ENCODE data around the gene KAZN.

KAZN gene

GRCh38 chr1:15028102-15028501 lies 429.6 kb downstream of the KAZN start:
- no peak overlapping the region for H3K4me3 ChIP-seq (ENCODE audit: low read depth, low read length)

GRCh38 chr1:15028616-15029015 lies 430.1 kb downstream of the KAZN start:
- no peak for TF ChIP-seq CTCF (IDR thresholded peaks at IDR 0.05; ENCODE audit: borderline replicate concordance, insufficient read depth, low read depth, low read length)
- no peak overlapping the region for H3K4me3 ChIP-seq (ENCODE audit: low read depth, low read length)

More at GRCh38 chr1:15028102-15028501, 429.6 kb downstream of the KAZN start:
- no peak for TF ChIP-seq CTCF (IDR thresholded peaks at IDR 0.05; ENCODE audit: borderline replicate concordance, insufficient read depth, low read depth, low read length)

GRCh38 chr1:15029036-15029435 lies 430.6 kb downstream of the KAZN start:
- H3K4me3 ChIP-seq (ENCODE audit: low read depth, low read length), result no peak overlapping the region
- no peak for TF ChIP-seq CTCF (IDR thresholded peaks at IDR 0.05; ENCODE audit: borderline replicate concordance, insufficient read depth, low read depth, low read length)

GRCh38 chr1:15029786-15030185 lies 431.3 kb downstream of the KAZN start:
- H3K4me3 ChIP-seq (ENCODE audit: low read depth, low read length), result no peak overlapping the region
- TF ChIP-seq CTCF (IDR thresholded peaks at IDR 0.05; ENCODE audit: borderline replicate concordance, insufficient read depth, low read depth, low read length), result no peak

GRCh38 chr1:15031251-15031933 lies 432.9 kb downstream of the KAZN start:
- H3K4me3 ChIP-seq (ENCODE audit: low read depth, low read length), result no peak overlapping the region
- no peak for TF ChIP-seq CTCF (IDR thresholded peaks at IDR 0.05; ENCODE audit: borderline replicate concordance, insufficient read depth, low read depth, low read length)

- no peak overlapping the region for H3K4me3 ChIP-seq (ENCODE audit: low read depth, low read length)
- TF ChIP-seq CTCF (IDR thresholded peaks at IDR 0.05; ENCODE audit: borderline replicate concordance, insufficient read depth, low read depth, low read length), result no peak
These were observed 434.8 kb downstream of the KAZN start for GRCh38 chr1:15033264-15033663.

- no peak for TF ChIP-seq CTCF (IDR thresholded peaks at IDR 0.05; ENCODE audit: borderline replicate concordance, insufficient read depth, low read depth, low read length)
- H3K4me3 ChIP-seq (ENCODE audit: low read depth, low read length), result no peak overlapping the region
These were observed 436.2 kb downstream of the KAZN start for GRCh38 chr1:15034656-15035055.
